Liver (tissue), 9 donors: Measurements from ENCODE around the gene UHMK1. TPM values are rescaled to one million over a fixed set of nuclear protein-coding genes. Genes with fewer than 3 reads are reported as not detected.

Source experiments
- DNase-seq: peaks from one replicate; pipeline ENCODE4 v3.0.0-alpha.2; 2017; ENCODE audit warnings: low spot score
- H3K27ac ChIP-seq, 2 donors: one replicate each; pipeline ENCODE4 v1.7.0; 2013; ENCODE audit warnings: inconsistent platforms in 2 of 2, low read length in 2 of 2, control low read depth in 1 of 2, low read depth in 1 of 2, mild to moderate bottlenecking in 1 of 2
- H3K27me3 ChIP-seq, 4 donors: one replicate each; pipeline versions ENCODE4 v1.6.1 to v1.7.0; 2013; ENCODE audit warnings: low read length in 3 of 4, inconsistent platforms in 1 of 4, mild to moderate bottlenecking in 1 of 4, moderate library complexity in 1 of 4; ENCODE audit not compliant: control insufficient read depth in 4 of 4, insufficient read depth in 4 of 4
- H3K36me3 ChIP-seq, 4 donors: one replicate each; pipeline versions ENCODE4 v1.6.1 to v1.7.0; 2013; ENCODE audit warnings: low read length in 3 of 4, mild to moderate bottlenecking in 3 of 4, low read depth in 1 of 4, moderate library complexity in 1 of 4; ENCODE audit not compliant: control insufficient read depth in 4 of 4, insufficient read depth in 3 of 4
- H3K4me1 ChIP-seq, 4 donors: one replicate each; pipeline versions ENCODE4 v1.6.1 to v1.7.0; 2013; ENCODE audit warnings: low read length in 3 of 4, mild to moderate bottlenecking in 3 of 4, moderate library complexity in 1 of 4; ENCODE audit not compliant: control insufficient read depth in 4 of 4, insufficient read depth in 4 of 4
- H3K4me3 ChIP-seq, 3 donors: one replicate each; pipeline versions ENCODE4 v1.6.1 to v1.7.0; 2013; ENCODE audit warnings: low read length in 3 of 3, control low read depth in 1 of 3, low read depth in 1 of 3, mild to moderate bottlenecking in 1 of 3
- H3K9ac ChIP-seq, 2 donors: one replicate each; pipeline ENCODE4 v1.7.0; 2013; ENCODE audit warnings: low read length in 2 of 2, mild to moderate bottlenecking in 2 of 2, moderate library complexity in 2 of 2, control low read depth in 1 of 2, low read depth in 1 of 2
- H3K9me3 ChIP-seq, 4 donors: one replicate each; pipeline versions ENCODE4 v1.6.1 to v1.7.0; 2013; ENCODE audit warnings: low read length in 3 of 4; ENCODE audit not compliant: control insufficient read depth in 4 of 4
- ATF3 ChIP-seq: IDR thresholded peaks from 2 replicates; pipeline ENCODE4 v1.6.1; 2016; ENCODE audit warnings: antibody characterized with exemption
- CTCF ChIP-seq: fragments of 150-350 bp; IDR thresholded peaks from 2 replicates; pipeline ENCODE4 v1.5.1; 2017; ENCODE audit warnings: improper control_type of control experiment, low read depth, low read length; ENCODE audit not compliant: missing input control
- EGR1 ChIP-seq, 2 donors: IDR thresholded peaks; 2 replicates each; pipeline ENCODE4 v1.6.1; 2016 to 2018; ENCODE audit warnings: antibody characterized with exemption in 2 of 2, low read depth in 2 of 2
- FOXA1 ChIP-seq: IDR thresholded peaks from 2 replicates; pipeline ENCODE4 v1.6.1; 2016; ENCODE audit warnings: antibody characterized with exemption
- FOXA2 ChIP-seq: IDR thresholded peaks from 2 replicates; pipeline ENCODE4 v1.6.1; 2016; ENCODE audit warnings: antibody characterized with exemption
- GABPA ChIP-seq, 2 donors: IDR thresholded peaks in 1 of 2; conservative IDR thresholded peaks in 1 of 2; 2 replicates each; pipeline ENCODE4 v1.6.1; 2016; ENCODE audit warnings: antibody characterized with exemption in 2 of 2, mild to moderate bottlenecking in 1 of 2, moderate library complexity in 1 of 2
- HNF4A ChIP-seq, 2 donors: conservative IDR thresholded peaks; 2 replicates each; pipeline ENCODE4 v1.6.1; 2016; ENCODE audit warnings: antibody characterized with exemption in 2 of 2, mild to moderate bottlenecking in 2 of 2
- HNF4G ChIP-seq: IDR thresholded peaks from 2 replicates; pipeline ENCODE4 v1.6.1; 2016; ENCODE audit warnings: antibody characterized with exemption
- JUND ChIP-seq, 2 donors: IDR thresholded peaks; 2 replicates each; pipeline ENCODE4 v1.6.1; 2016; ENCODE audit warnings: antibody characterized with exemption in 2 of 2
- NR2F2 ChIP-seq: IDR thresholded peaks from 2 replicates; pipeline ENCODE4 v1.6.1; 2016; ENCODE audit warnings: antibody characterized with exemption
- RAD21 ChIP-seq, 2 donors: IDR thresholded peaks; 2 replicates each; pipeline ENCODE4 v1.6.1; 2016; ENCODE audit warnings: antibody characterized with exemption in 2 of 2, mild to moderate bottlenecking in 2 of 2
- REST ChIP-seq: IDR thresholded peaks from 2 replicates; pipeline ENCODE4 v1.6.1; 2016; ENCODE audit warnings: antibody characterized with exemption, mild to moderate bottlenecking
- RXRA ChIP-seq, 2 donors: IDR thresholded peaks; 2 replicates each; pipeline ENCODE4 v1.6.1; 2017 to 2018; ENCODE audit warnings: antibody characterized with exemption in 2 of 2, mild to moderate bottlenecking in 1 of 2
- SP1 ChIP-seq: IDR thresholded peaks from 2 replicates; pipeline ENCODE4 v1.6.1; 2018; ENCODE audit warnings: antibody characterized with exemption, mild to moderate bottlenecking
- TAF1 ChIP-seq: conservative IDR thresholded peaks from 2 replicates; pipeline ENCODE4 v1.6.1; 2016; ENCODE audit warnings: antibody characterized with exemption, mild to moderate bottlenecking
- YY1 ChIP-seq: IDR thresholded peaks from 2 replicates; pipeline ENCODE4 v1.6.1; 2016; ENCODE audit warnings: antibody characterized with exemption, mild to moderate bottlenecking
- WGBS: extraction: QIAGEN DNeasy Blood & Tissue Kit; methylation state at CpG from one replicate; pipeline ENCODE4 v1.1.7; 2013; 5-methylcytosine and 5-hydroxymethylcytosine counted together
- polyA plus RNA-seq, 2 donors: library from polyadenylated mRNA; stranded (reverse) in 1 of 2; unstranded in 1 of 2; fragments of 200-250 nt in 1 of 2; fragments of >200 nt in 1 of 2; fragmentation: Nextera tagmentation in 1 of 2; extraction: Ambion mirVana in 1 of 2; gene quantifications; one replicate each; pipeline versions ENCODE4 v1.2.1 to v1.2.3, GENCODE V29; 2013 to 2015
- total RNA-seq, 2 donors: library from RNA; depleted of rRNA; stranded (reverse); fragments of >200 nt; gene quantifications; one replicate each; pipeline ENCODE4 v1.2.3, GENCODE V29; 2014
- TF ChIP-seq, protein P1 (sequence below): IDR thresholded peaks from 2 replicates; pipeline ENCODE4 v1.6.1; 2016; ENCODE audit warnings: antibody characterized with exemption
- TF ChIP-seq, protein P2 (sequence below): IDR thresholded peaks from 2 replicates; pipeline ENCODE4 v1.6.1; 2016; ENCODE audit warnings: antibody characterized with exemption
- donor health status: healthy.
- donor health status: healthy.
- donor health status: healthy.
- donor health status: healthy.
- donor health status: healthy.

The UHMK1 gene
- total and polyA plus RNA-seq, 4 donors, result 15.8 to 64.3 (median 36.9) TPM

DNA sequence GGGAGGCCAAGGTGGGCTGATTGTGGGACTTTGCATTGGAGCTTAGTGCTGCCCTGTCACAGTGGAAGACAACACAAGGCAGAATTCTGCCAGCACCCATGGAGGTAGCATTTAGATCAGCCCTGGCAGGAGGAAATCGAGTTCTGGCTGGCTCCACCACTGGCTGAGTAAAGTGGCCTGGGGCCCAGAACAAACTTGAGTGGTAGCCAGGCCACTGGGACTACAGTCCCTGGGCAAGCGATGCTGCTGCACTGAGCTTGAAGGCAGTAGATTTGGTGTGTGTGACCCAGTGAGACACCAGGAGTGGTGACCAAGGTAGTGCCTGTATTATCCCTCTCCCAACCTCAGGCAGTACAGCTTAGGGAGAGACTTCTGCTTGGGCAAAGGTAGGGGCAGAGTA lies 22.5 kb upstream of the UHMK1 start:
- H3K27me3 ChIP-seq, result no peaks in the 10 kb centered on the region
- no peak for DNase-seq
- H3K4me1 ChIP-seq, result no peaks in the 10 kb centered on the region
- H3K9ac ChIP-seq, result no peak overlapping the region
- H3K4me3 ChIP-seq, result no peak overlapping the region
- H3K36me3 ChIP-seq, result no peaks in the 10 kb centered on the region
- H3K9me3 ChIP-seq, result no peaks in the 10 kb centered on the region
- TF ChIP-seq RXRA (IDR thresholded peaks at IDR 0.05), result no peak
- TF ChIP-seq, protein P1, sequence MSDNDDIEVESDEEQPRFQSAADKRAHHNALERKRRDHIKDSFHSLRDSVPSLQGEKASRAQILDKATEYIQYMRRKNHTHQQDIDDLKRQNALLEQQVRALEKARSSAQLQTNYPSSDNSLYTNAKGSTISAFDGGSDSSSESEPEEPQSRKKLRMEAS, result no peak
- H3K27ac ChIP-seq, result no peak overlapping the region
- WGBS, result 62% methylated on average over 2 of the region's 2 CpGs

DNA sequence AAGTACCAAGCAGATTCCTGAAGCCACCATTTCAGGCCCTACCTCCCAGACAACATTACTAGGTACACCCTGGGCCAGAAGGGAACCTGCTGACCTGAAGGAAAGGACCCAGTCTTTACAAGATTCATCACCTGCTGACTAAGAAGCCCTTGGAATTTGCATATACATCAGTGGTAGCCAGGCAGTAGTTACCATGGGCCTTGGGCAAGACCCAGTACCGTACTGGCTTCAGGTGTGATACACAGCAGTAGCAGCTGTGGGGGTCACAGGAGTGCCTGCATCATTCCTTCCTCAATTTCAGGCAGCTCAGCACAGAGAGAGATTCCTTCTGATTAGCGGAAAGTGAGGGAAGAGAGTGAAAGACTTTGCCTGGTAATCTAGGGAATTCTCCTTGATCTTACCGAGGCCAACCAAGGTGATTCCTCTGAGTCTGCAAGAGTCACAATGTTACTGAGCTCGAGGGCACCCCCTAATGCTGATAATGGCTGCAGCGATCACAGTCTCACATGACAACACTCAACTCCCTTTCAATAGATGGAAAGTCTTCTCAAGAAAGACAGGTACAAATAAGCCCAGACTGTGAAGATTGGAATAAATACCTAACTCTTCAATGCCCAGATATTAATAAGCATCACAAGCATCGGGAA lies 22.0 kb upstream of the UHMK1 start:
- no peak for TF ChIP-seq GABPA (IDR thresholded peaks at IDR 0.05 in 1 of 2, conservative IDR thresholded peaks at IDR 0.05 in 1 of 2)
- TF ChIP-seq HNF4G, result no peak
- no peak for TF ChIP-seq EGR1 (IDR thresholded peaks at IDR 0.05; ENCODE audit: low read depth in 2 of 2)
- TF ChIP-seq YY1, result no peak
- no peak for TF ChIP-seq CTCF
- no peak for TF ChIP-seq JUND (IDR thresholded peaks at IDR 0.05)
- TF ChIP-seq RXRA (IDR thresholded peaks at IDR 0.05), result no peak
- no peak for TF ChIP-seq NR2F2
- no peak for TF ChIP-seq FOXA2
- no peak for TF ChIP-seq HNF4A (conservative IDR thresholded peaks at IDR 0.05)
- no peak for TF ChIP-seq SP1
- TF ChIP-seq, protein P1, result no peak
- TF ChIP-seq FOXA1, result no peak
- no peak for TF ChIP-seq ATF3
- TF ChIP-seq RAD21 (IDR thresholded peaks at IDR 0.05), result no peak
- no peak for TF ChIP-seq REST
- TF ChIP-seq, protein P2, sequence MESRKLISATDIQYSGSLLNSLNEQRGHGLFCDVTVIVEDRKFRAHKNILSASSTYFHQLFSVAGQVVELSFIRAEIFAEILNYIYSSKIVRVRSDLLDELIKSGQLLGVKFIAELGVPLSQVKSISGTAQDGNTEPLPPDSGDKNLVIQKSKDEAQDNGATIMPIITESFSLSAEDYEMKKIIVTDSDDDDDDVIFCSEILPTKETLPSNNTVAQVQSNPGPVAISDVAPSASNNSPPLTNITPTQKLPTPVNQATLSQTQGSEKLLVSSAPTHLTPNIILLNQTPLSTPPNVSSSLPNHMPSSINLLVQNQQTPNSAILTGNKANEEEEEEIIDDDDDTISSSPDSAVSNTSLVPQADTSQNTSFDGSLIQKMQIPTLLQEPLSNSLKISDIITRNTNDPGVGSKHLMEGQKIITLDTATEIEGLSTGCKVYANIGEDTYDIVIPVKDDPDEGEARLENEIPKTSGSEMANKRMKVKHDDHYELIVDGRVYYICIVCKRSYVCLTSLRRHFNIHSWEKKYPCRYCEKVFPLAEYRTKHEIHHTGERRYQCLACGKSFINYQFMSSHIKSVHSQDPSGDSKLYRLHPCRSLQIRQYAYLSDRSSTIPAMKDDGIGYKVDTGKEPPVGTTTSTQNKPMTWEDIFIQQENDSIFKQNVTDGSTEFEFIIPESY, result no peak
- no peak for TF ChIP-seq TAF1
- H3K36me3 ChIP-seq, result no peaks in the 10 kb centered on the region
- H3K9ac ChIP-seq, result no peak overlapping the region
- no peaks in the 10 kb centered on the region for H3K27me3 ChIP-seq
- no peak overlapping the region for H3K27ac ChIP-seq
- no peaks in the 10 kb centered on the region for H3K9me3 ChIP-seq
- H3K4me1 ChIP-seq, result no peaks in the 10 kb centered on the region
- no peak for DNase-seq
- no peak overlapping the region for H3K4me3 ChIP-seq
- 68% methylated on average over 6 of the region's 6 CpGs for WGBS
